GM21381 (cell line): ENCODE measurements around the gene PRDM16.
"Not testable (repeated sequence)": the region's sequence is repeated elsewhere in the genome, so short reads cannot be mapped to it uniquely, and the experiment has no call there.

Experiments used
- ATAC-seq: cut with Tn5 transposase; IDR thresholded peaks from one replicate; pipeline ENCODE4 v1.9.1; 2021; ENCODE audit warnings: mild to moderate bottlenecking, moderate library complexity; ENCODE audit not compliant: unreplicated experiment

PRDM16 gene

DNA sequence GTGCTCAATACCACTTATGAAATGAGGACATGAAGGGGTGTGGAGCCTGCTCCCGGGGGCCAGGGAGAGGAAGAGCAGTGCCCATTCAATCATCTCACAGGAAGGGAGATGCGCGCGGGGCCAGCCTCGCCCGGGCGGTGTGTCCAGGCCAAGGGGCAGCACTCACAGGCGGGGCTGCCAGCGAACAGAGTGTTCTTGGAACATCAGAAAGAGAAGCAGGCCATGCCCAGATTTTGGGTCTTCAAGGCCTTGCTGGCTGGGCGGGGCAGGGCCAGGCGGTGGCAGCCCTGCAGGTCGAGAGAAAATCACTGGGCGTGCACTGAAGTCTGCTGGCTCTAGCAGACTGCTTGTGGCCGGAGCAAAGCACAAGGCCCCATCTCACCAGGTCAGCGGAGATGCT is 168.6 kb downstream of the PRDM16 start:
- no peak for ATAC-seq

- ATAC-seq = no peak
These were observed 169.1 kb downstream of the PRDM16 start for GRCh38 chr1:3237994-3238702.

GRCh38 chr1:3238703-3239278 is 169.8 kb downstream of the PRDM16 start:
- no peak for ATAC-seq

DNA sequence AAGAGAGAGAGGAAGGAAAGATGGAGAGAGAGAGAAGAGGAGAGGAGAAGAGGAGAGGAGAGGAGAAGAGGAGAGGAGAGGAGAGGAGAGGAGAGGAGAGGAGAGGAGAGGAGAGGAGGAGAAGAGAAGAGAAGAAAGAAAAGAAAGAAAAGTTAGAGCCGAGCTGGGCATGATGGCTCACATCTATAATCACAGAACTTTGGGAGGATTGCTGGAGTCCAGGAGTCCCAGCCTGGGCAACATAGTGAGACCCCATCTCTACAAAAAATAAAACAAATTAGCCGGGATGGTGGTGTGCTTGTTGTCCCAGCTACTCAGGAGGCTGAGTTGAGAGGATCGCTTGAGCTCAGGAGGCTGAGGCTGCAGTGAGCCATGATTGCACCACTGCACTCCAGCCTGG is 171.0 kb downstream of the PRDM16 start:
- ATAC-seq = not testable (repeated sequence)

DNA sequence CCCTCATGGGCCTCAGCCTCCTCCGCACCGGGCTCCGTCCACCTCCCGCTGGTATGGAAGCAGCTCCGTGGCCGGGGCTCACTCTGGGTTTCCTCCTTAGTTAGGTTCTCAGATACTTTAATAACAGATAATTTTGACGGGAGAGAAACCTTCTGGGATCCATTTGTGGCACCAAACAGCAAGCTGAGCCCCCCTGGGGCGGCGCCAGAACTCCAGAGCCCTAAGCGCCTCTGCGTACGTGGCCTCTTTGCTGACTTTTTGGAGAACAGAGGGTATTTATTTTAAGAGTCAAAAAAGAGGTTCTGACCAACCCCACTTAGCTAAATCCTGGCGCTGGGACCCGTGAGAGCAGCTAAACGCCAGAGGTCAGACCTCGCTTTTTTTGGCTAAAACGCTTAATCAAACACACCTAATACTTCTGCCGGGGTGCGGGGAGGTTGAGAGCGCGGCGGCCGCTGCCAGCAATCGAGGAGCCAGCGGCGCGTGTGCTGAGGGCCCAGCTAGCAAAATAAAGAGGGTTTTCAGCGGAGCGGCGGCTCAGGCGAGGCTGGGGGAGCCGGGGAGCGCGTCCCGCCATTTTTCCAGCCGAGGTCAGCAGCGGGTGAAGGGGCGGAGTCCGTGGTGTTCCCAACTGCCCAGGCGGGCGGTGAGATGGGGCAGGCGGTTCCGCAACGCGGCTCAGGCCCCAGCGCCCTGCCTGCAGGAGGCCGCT is 171.7 kb downstream of the PRDM16 start:
- no peak for ATAC-seq

DNA sequence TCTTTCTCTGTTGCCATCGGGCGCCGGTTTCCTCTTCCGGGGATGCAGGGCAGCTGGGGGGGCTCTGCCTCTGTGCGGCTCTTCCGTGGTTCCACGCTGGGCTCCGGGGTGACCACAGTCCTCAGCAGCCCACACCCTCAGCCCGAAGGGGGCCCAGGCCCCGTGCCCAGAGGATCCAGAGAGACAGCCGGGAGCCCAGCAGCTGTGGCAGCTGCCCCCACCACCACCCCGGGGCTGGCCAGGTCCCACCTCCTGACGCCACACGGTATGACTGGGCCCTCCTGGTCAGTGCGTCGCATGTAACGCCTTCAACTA is 172.2 kb downstream of the PRDM16 start:
- no peak for ATAC-seq

DNA sequence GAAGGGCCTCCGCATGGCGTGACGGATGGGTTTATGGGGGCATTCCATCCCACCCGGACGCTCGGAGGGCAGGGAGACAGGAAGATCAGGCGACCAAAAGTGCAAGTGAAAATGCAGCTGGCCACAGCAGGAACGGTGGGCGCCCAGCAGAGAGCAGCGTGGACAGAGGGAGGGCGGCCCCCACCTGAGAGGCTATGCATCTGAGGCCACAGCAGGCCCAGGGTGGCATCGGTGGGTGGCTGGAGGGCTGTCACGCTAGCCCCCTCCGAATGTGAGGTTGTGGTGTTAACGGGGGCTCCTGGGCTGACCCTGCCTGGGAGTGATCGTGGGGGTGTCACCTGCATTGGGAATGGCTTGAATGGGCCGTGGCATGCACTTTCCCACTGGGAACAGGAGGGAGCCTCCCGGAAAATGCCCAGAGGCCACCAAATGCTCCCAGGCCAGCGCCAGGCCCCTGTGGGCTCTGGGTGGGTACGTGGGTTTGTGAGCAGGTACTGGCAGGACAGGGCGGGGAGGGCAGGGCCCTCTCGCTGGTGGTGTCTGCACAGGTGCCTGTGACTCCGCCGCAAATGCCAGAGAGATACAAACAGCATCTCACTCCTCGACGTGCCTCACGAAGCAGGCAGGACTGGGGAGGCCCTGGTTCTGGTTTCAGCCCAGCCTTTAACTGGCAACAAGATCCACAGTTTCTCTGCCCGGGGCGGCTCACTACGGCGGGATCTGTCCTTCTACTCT is 172.8 kb downstream of the PRDM16 start:
- no peak for ATAC-seq

DNA sequence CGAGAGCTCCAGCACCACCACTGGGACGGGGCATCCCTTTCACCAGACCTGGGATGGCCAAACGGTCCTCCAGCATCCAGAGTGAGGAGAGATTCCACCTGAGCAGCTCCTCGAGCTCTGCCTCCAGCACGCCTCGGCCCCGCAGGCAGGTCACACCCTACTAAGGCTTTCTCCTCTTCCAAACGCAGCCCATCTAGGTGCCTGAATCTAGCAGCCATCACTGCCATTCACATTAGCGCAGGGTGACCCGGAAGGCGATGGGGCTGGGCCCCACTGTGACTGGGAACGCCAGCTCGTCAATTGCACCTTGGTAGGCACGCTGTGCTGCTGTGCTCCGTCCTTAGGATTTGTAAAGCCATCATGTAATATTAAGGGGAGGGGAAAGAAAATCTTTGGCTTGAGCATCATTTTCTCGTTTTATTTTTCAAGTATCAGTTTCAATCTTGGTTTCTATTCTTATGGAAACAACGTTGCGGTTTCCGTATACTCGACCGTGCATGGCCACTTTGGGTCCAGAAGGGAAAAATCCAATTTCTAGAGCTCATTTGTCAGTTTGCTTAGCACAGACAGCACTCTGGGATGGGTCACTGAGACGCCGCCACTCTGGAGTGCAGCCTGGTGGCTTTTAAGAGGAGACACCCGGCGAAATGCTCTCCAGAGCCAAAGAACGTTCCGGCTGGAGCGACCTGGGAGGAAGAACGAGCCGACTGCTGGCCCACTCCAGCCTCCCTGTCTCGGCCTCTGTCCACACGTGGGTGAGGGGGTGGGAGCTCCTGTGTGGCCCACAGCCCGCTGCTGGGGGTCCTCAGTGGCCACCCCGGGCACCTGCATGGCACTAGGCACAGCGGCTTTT is 173.6 kb downstream of the PRDM16 start:
- no peak for ATAC-seq

DNA sequence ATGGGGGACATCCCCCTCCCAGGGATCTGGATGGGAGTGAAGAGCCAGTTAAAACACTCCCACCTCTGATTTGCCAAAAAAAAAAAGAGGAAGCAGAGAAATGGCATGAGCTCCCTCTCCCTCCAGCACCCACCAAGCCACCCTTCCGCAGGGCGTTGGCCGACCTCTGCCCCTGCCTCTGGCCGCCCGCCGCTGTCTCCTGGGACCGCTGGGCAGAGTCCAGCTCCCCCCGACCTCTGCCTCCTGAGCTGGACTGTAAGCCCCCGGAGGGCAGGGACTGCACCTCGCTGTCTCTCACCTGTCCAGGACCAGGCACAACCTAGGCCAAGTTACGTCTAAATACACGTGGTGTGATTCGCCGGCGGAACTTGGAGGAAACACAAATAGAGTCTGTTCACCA is 174.3 kb downstream of the PRDM16 start:
- no peak for ATAC-seq

- ATAC-seq = no peak
These were observed 175.3 kb downstream of the PRDM16 start for GRCh38 chr1:3244025-3244926.

GRCh38 chr1:3244927-3245315 is 175.9 kb downstream of the PRDM16 start:
- no peak for ATAC-seq

- no peak for ATAC-seq
These were observed 176.3 kb downstream of the PRDM16 start for GRCh38 chr1:3245344-3245743.

- no peak for ATAC-seq
These were observed 176.8 kb downstream of the PRDM16 start for GRCh38 chr1:3245768-3246167.

DNA sequence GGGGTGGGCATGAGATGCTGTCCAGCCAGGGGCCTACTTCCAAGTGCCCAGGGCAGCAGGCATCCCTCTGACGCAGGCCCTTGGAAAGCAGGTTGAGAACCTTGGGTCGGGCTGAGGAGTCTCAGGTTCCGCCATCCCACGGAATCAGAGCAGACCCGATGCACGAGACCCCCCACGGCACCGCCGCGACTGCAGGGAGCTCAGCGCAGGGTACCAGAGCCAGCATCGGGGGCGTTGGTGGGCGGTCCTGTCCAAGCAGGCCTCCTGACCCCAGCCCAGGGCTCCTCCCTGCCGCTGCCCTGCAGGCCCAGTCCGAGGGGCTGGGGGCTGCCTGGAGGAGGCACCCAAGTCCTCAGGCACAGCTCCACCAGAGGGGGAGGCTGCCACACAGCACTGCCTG is 177.2 kb downstream of the PRDM16 start:
- no peak for ATAC-seq

DNA sequence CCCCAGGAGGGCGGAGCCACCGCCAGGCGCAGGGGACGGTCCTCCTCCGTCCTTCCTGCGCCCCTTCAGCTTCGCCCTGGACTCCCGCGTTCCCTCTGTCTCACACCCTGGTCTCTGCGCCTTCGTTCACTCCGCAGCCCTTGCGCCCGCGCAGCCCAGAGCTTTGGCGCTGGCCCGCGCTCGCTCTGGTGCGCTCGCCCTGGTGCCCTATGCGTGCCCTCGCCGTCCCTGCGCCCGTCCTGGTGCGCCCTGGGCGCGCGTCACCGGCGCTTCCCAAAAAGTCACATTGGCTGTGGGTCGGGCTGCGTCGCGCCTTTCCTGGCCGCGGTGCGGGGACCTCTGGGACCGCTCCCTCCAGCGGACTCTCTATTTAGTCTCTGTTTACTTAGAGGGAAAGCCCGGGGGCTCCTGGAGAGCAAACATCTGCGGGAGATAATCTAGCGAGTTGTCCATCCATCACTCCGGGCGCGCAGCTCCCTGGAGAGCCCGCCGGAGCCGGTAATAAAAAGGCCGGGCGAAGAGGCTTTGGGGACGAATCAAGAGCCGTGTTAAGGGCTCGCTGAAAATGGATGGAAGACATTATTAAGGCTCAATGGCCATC is 178.6 kb downstream of the PRDM16 start:
- no peak for ATAC-seq

GRCh38 chr1:3248155-3249141 is 179.4 kb downstream of the PRDM16 start:
- no peak for ATAC-seq

- ATAC-seq = no peak
These were observed 180.2 kb downstream of the PRDM16 start for GRCh38 chr1:3249231-3249630.
